Endothelial cell of umbilical vein (primary cell): Measurements from ENCODE around the gene HUNK. TPM values are rescaled to one million over a fixed set of nuclear protein-coding genes. Genes with fewer than 3 reads are reported as not detected.

ENCODE experiments used
- BruUV-seq: library from RNA; stranded (reverse); fragments of 400-500 nt; replicated peaks from 2 replicates; lab custom pipeline; 2021; lab: Mats Ljungman, UMichigan
- CTCF ChIA-PET: fragments of 300-600, 350-600 bp; sonication (Branson Sonifier 250); formaldehyde crosslinking; loops from one replicate; lab custom pipeline; 2021; ENCODE audit warnings: antibody characterized with exemption, inconsistent platforms; lab: Charles Lee
- POLR2A ChIA-PET: fragments of 300-600, 350-600 bp; sonication (Branson Sonifier 250); formaldehyde crosslinking; loops from one replicate; lab custom pipeline; 2021; ENCODE audit warnings: antibody characterized with exemption, inconsistent platforms; lab: Charles Lee
- DNase-seq: peaks from one replicate; pipeline ENCODE4 v3.0.0-alpha.2; 2011; ENCODE audit warnings: low read depth, low spot score
- FAIRE-seq: peaks from 2 replicates; lab custom pipeline; 2011; peaks lifted over from hg19 to GRCh38; lab: Jason Lieb, UNC
- H2AFZ ChIP-seq: 2 replicates; pipeline ENCODE4 v1.6.0; 2012; ENCODE audit warnings: low read depth, low read length, control low read depth, inconsistent platforms
- H3K27ac ChIP-seq: 2 replicates; pipeline ENCODE4 v1.5.1; 2011; ENCODE audit warnings: low read depth, mild to moderate bottlenecking, control low read depth, low read length, moderate library complexity; ENCODE audit not compliant: insufficient read depth
- H3K27me3 ChIP-seq, 2 experiments: 2 replicates each; pipeline versions ENCODE4 v1.6.0 to v1.6.1; 2011; ENCODE audit warnings: low read length in 2 of 2, mixed read lengths in 1 of 2; ENCODE audit not compliant: control insufficient read depth in 2 of 2, insufficient read depth in 2 of 2
- H3K36me3 ChIP-seq, 2 experiments: 2 replicates in 1 of 2; 3 replicates in 1 of 2; pipeline ENCODE4 v1.5.1; 2011; ENCODE audit warnings: low read length in 2 of 2, mild to moderate bottlenecking in 1 of 2, moderate library complexity in 1 of 2; ENCODE audit not compliant: control insufficient read depth in 2 of 2, insufficient read depth in 2 of 2; ENCODE audit errors: extremely low read depth in 1 of 2
- H3K4me1 ChIP-seq: 3 replicates; pipeline ENCODE4 v1.5.1; 2011; ENCODE audit warnings: mild to moderate bottlenecking, low read length; ENCODE audit not compliant: control insufficient read depth, insufficient read depth; ENCODE audit errors: extremely low read depth
- H3K4me2 ChIP-seq: 2 replicates; pipeline ENCODE4 v1.6.1; 2011; ENCODE audit warnings: low read length, control low read depth, mixed read lengths; ENCODE audit not compliant: insufficient read depth
- H3K4me3 ChIP-seq, 3 experiments: fragments of 200-600 bp in 1 of 3; sonication (generic), shearing (Covaris generic) in 1 of 3; replicated peaks in 1 of 3; 2 replicates each; pipeline ENCODE4 v1.5.1; 2011 to 2016; ENCODE audit warnings: control low read depth in 3 of 3, low read length in 3 of 3, mild to moderate bottlenecking in 2 of 3, inconsistent platforms in 1 of 3, low read depth in 1 of 3, moderate library complexity in 1 of 3; ENCODE audit not compliant: insufficient read depth in 1 of 3
- H3K79me2 ChIP-seq: 2 replicates; pipeline ENCODE4 v1.6.0; 2012; ENCODE audit warnings: low read length, inconsistent platforms; ENCODE audit not compliant: control insufficient read depth, insufficient read depth
- H3K9ac ChIP-seq: replicated peaks from 2 replicates; pipeline ENCODE3; 2011; ENCODE audit warnings: low read length, control low read depth; ENCODE audit not compliant: insufficient read depth; ENCODE audit errors: extremely low read depth
- H3K9me1 ChIP-seq: replicated peaks from 3 replicates; pipeline ENCODE4 v1.6.0; 2011; ENCODE audit warnings: mild to moderate bottlenecking, low read length; ENCODE audit not compliant: control insufficient read depth, insufficient read depth; ENCODE audit errors: extremely low read depth
- H3K9me3 ChIP-seq: replicated peaks from 2 replicates; pipeline ENCODE4 v1.5.1; 2012; ENCODE audit warnings: low read length, inconsistent platforms; ENCODE audit not compliant: control insufficient read depth, insufficient read depth
- H4K20me1 ChIP-seq: replicated peaks from 2 replicates; pipeline ENCODE3; 2011; ENCODE audit warnings: mild to moderate bottlenecking, low read length; ENCODE audit not compliant: control insufficient read depth, insufficient read depth; ENCODE audit errors: extremely low read depth
- EZH2 ChIP-seq: IDR thresholded peaks from 2 replicates; pipeline ENCODE4 v1.6.1; 2012; ENCODE audit warnings: borderline replicate concordance, low read depth, mild to moderate bottlenecking, moderate library complexity, low read length, inconsistent platforms; ENCODE audit not compliant: severe bottlenecking
- FOS ChIP-seq: IDR thresholded peaks from 2 replicates; pipeline ENCODE4 v1.6.1; 2011; ENCODE audit warnings: mild to moderate bottlenecking, low read length, moderate library complexity, borderline replicate concordance; ENCODE audit not compliant: insufficient read depth
- GATA2 ChIP-seq: IDR thresholded peaks from 2 replicates; pipeline ENCODE4 v1.7.0; 2011; ENCODE audit warnings: low read depth, mild to moderate bottlenecking, moderate library complexity, mixed read lengths, low read length; ENCODE audit not compliant: insufficient read length, insufficient read depth
- JUN ChIP-seq: IDR thresholded peaks from 2 replicates; pipeline ENCODE4 v1.6.1; 2011; ENCODE audit warnings: borderline replicate concordance, low read depth; ENCODE audit not compliant: insufficient read length, insufficient read depth
- MYC ChIP-seq: IDR thresholded peaks from one replicate; pipeline ENCODE4 v1.6.1; 2011; ENCODE audit warnings: mild to moderate bottlenecking, low read depth, low read length
- POLR2A ChIP-seq: IDR thresholded peaks from 2 replicates; pipeline ENCODE4 v1.6.1; 2012; ENCODE audit warnings: low read depth, mild to moderate bottlenecking, control low read depth, low read length
- POLR2AphosphoS5 ChIP-seq: IDR thresholded peaks from 2 replicates; pipeline ENCODE4 v1.6.1; 2012; ENCODE audit warnings: low read depth, mild to moderate bottlenecking, control low read depth, low read length, moderate library complexity; ENCODE audit not compliant: insufficient read depth
- dilution Hi-C: fragments of 300-500 bp; cut with MboI; formaldehyde crosslinking; loops from one replicate; pipeline ENCODE4 v1.15.0; 2019; ENCODE audit warnings: low sequenced_read_pairs; ENCODE audit not compliant: extremely low pct_ligation_motif_present
- intact Hi-C: fragments of 100-400 bp; cut with micrococcal nuclease; formaldehyde crosslinking; loops from one replicate; pipeline ENCODE4 v1.10.0; 2022
- polyA plus RNA-seq, 4 experiments: library from polyadenylated mRNA; depleted of rRNA in 3 of 4; stranded (reverse) in 3 of 4; unstranded in 1 of 4; fragments of >200 nt; gene quantifications; 2 replicates each; pipeline versions ENCODE4 v1.2.1 to v1.2.3, GENCODE V29; 2011 to 2012; ENCODE audit warnings: missing spikeins in 1 of 4
- total RNA-seq: library from RNA; stranded (reverse); gene quantifications from 2 replicates; pipeline ENCODE4 v1.2.3, GENCODE V29; 2021
- TF ChIP-seq, protein P1 (sequence below), 2 donors: IDR thresholded peaks; 1 replicate in 1 of 2; 2 replicates in 1 of 2; pipeline ENCODE4 v1.5.1; 2011; ENCODE audit warnings: low read length in 2 of 2, mild to moderate bottlenecking in 2 of 2, moderate library complexity in 2 of 2, control low read depth in 1 of 2, inconsistent platforms in 1 of 2, low read depth in 1 of 2; ENCODE audit not compliant: insufficient read depth in 1 of 2; ENCODE audit errors: extremely low read depth in 1 of 2
- TF ChIP-seq, protein P2 (sequence below): IDR thresholded peaks from 2 replicates; pipeline ENCODE4 v1.6.1; 2011; ENCODE audit not compliant: insufficient read depth, insufficient read length

HUNK gene
- total and polyA plus RNA-seq, 2 donors (not counting 3 experiments of a cell fraction or from before 2014, with no cell fraction given): not detected

DNA sequence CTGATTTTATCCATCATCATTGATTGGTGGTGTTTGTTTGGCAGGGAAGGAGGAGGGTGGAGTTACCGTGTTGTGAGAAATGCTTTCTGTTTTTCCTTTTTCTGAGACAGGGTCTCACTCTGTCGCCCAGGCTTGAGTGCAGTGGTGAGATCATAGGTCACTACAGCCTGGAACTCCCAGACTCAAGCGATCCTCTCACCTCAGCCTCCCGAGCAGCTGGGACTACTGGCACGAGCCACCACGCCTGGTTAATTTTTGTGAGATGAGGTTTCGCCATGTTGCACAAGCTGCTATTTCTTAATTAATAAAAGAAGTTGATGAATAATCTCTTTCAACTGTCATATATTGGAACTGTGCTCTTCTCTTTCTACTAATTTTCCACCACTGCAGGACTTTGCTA is 44.3 kb downstream of the HUNK start:
- Histone ChIP-seq H2AFZ (no peak overlapping the region), H3K27me3 (no peaks in the 10 kb centered on the region), H3K4me2 (no peak overlapping the region), H3K9me1 (no peaks in the 10 kb centered on the region), H4K20me1 (no peaks in the 10 kb centered on the region), H3K4me3 (no peak overlapping the region), H3K4me1 (no peaks in the 10 kb centered on the region), H3K9ac (no peak overlapping the region), H3K27ac (no peak overlapping the region), H3K9me3 (no peaks in the 10 kb centered on the region), H3K36me3 (no peaks in the 10 kb centered on the region), H3K79me2 (no peaks in the 10 kb centered on the region)
- ChIA-PET POLR2A (no interaction called here), CTCF (no interaction called here)
- intact Hi-C loops (no loop called here), dilution Hi-C loops (no loop called here)
- FAIRE-seq: no peak
- DNase-seq: no peak
- no TSS peak for BruUV-seq
- TF ChIP-seq EZH2 (no peak), FOS (no peak), MYC (no peak), POLR2A (no peak), POLR2AphosphoS5 (no peak), JUN (no peak), GATA2 (no peak)
- TF ChIP-seq, protein P1, sequence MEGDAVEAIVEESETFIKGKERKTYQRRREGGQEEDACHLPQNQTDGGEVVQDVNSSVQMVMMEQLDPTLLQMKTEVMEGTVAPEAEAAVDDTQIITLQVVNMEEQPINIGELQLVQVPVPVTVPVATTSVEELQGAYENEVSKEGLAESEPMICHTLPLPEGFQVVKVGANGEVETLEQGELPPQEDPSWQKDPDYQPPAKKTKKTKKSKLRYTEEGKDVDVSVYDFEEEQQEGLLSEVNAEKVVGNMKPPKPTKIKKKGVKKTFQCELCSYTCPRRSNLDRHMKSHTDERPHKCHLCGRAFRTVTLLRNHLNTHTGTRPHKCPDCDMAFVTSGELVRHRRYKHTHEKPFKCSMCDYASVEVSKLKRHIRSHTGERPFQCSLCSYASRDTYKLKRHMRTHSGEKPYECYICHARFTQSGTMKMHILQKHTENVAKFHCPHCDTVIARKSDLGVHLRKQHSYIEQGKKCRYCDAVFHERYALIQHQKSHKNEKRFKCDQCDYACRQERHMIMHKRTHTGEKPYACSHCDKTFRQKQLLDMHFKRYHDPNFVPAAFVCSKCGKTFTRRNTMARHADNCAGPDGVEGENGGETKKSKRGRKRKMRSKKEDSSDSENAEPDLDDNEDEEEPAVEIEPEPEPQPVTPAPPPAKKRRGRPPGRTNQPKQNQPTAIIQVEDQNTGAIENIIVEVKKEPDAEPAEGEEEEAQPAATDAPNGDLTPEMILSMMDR (IDR thresholded peaks at IDR 0.05; ENCODE audit: extremely low read depth in 1 of 2, insufficient read depth in 1 of 2, low read depth in 1 of 2, low read length in 2 of 2): no peak
- TF ChIP-seq, protein P2, sequence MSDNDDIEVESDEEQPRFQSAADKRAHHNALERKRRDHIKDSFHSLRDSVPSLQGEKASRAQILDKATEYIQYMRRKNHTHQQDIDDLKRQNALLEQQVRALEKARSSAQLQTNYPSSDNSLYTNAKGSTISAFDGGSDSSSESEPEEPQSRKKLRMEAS: no peak
